NCI-H82 (cell line): Measurements from ENCODE around the gene SLC1A4.

Experiments used
- DNase-seq: peaks from one replicate; lab custom pipeline; 2025; lab: John Stamatoyannopoulos, UW

The SLC1A4 gene

DNA sequence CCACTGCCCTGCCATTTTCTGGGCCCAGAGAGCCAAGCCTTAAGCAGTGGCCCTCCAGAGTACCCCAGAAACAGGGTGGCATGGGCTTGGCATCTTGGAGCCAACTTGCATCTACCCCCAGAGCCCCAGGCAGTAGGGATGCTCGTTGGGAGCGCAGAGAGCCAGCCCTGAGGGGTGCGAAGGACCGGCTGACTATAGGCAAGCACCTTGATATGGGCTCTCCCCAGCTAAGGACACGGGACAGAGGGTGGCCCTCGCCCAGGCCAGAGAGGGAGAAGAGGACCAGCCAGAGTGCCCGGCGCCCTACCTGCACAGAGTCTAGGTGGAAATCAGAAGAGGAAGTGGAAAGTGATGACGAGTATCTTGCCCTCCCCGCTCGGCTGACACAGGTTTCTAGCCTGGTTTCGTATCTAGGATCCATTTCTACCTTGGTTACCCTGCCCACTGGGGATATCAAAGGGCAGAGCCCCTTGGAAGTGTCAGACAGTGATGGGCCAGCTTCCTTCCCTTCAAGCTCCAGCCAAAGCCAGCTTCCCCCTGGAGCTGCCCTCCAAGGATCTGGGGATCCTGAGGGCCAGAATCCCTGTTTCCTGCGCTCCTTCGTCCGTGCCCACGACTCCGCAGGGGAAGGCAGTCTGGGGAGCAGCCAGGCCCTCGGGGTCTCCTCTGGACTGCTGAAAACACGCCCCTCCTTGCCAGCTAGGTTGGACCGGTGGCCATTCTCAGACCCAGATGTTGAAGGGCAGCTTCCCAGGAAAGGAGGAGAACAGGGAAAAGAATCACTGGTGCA is 83.2 kb downstream of the SLC1A4 start:
- DNase-seq: no peak
